NK-92 (cell line): ENCODE measurements around the gene DACH1.

Experiments used
- DNase-seq: peaks from one replicate; lab custom pipeline; 2025; ENCODE audit not compliant: unreplicated experiment; lab: John Stamatoyannopoulos, UW

Gene DACH1

DNA sequence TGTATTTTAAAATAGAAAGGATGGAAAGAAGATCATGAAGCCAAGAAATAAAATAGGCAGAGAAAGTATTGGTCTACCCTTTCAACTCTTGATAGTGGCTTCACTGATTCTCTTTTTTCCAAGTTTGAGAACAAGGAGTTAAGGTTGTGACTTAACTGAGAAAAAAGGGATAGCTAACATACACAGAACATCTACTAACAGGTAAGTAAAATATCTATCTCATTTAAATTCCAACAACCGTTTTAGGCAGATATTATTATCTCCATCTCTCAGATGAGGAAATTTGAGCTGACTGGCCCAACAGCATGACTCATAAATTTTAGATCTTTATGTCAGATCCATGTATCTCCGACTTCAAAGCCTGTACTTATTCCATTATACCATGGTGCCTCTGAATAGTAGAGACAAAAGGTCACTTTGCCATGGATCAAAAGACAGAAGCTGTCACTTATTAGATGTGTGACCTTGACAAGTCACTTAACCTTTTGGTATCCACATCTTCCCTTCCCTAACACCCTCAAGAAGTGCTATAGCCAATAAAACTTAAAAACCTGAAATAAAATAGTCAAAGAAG is 152.1 kb downstream of the DACH1 start:
- DNase-seq = no peak

DNA sequence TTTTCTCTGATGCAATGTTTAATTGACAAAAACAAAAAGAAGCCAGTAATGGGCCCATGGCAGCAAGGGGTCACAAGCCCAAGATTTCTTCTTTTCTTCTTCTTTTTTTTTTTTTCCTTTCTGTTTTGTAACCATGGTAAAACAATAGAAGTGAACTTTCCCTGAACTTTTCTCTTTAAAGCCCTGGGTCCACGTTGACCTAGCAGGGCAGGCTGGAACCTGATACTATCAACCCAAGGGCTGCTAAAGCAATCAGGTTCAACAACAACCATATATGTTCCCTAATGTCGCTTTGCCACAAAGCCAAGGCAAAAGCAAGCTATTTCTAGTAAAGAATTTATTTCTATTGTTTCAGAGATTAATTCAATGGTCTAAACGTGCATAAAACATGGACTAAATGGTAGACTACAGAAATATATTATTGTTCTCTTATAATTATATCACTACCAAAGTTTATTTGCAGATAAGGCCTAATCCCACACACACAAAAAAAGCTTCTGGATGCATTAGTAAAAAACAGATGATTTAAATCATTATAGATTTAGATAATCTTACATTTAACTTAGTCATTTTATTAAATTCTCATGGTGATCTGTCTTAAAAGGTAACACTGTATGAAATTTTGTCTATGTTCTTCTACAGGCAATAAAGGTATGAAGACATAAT is 153.9 kb downstream of the DACH1 start:
- no peak for DNase-seq

DNA sequence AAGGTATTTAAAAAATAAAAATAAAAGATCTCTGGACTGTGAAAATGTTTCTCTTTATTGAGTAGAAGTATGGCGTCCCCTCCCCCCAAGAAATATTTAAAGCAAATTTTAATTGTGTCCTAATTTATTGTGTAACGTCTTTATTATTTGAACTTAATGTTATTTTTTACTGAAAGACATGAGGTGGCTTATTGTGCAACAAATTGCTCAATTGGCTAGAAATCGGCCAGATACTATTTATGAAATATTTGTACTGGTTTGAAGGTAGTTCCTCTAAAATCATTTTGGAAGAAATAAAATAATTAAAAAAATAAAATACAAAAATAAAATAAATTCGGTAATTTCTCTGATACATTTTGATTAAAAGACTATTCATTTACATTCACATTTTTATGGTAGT is 162.3 kb downstream of the DACH1 start:
- DNase-seq = no peak

DNA sequence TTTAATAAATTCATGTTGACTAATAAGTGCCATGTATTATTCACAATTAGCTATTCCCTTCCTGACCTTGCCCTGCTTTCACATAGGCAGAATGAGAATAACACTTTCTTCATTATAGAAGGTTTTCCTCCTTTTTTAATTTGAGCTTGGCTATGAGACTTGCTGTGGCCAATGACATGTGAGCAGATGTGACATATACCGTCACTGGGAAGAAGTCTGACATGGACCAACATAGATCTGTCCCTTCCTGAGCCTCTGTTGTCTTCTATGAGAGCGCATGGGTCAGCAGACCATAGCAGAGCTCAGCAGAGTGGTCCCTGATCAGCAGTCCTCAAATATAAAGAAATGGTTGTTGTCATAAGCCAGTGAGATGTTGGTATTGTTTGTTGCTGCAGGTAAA is 163.9 kb downstream of the DACH1 start:
- no peak for DNase-seq

GRCh38 chr13:71702253-71702652 is 164.8 kb downstream of the DACH1 start:
- DNase-seq = no peak

DNA sequence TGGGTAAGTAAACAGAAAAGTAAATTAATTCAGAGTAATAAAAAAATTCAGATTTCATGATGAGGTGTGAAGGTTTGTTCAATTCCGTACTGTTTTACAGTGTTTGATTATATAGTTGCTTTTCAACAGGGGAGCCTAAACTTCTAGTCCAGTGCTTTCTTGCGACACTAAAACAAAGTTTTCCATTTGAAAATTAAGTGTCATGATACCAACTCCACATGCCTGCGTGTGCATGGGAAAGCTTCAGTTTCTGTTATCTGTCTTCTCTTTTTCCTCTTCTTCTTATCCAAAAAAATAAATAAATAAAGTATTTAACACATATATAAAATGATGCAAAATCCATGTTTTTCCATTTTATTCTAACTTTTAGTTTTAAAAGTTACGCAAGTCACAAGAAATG is 165.3 kb downstream of the DACH1 start:
- no peak for DNase-seq

DNA sequence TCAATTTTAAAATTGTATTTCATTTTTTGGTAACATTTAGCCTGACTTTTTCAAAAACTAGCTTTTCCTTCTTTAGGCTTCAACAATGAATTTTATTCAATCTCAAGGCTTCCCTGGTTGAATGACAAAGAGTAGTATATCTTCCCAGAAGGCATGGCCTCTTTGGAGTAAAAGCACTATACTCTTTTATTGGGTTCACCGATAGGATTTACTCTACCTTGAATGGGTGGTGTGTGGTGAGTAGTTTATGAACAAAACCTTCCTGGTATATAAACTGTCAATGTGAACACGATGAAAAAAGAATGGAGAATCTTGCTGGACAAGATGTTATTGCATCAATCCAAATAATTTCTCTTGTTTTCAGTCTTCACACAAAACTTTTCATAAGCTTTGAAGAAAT is 167.7 kb downstream of the DACH1 start:
- no peak for DNase-seq

GRCh38 chr13:71695662-71696061 is 171.3 kb downstream of the DACH1 start:
- DNase-seq = no peak

- DNase-seq = no peak
These were observed 181.9 kb downstream of the DACH1 start for GRCh38 chr13:71685072-71685471.

DNA sequence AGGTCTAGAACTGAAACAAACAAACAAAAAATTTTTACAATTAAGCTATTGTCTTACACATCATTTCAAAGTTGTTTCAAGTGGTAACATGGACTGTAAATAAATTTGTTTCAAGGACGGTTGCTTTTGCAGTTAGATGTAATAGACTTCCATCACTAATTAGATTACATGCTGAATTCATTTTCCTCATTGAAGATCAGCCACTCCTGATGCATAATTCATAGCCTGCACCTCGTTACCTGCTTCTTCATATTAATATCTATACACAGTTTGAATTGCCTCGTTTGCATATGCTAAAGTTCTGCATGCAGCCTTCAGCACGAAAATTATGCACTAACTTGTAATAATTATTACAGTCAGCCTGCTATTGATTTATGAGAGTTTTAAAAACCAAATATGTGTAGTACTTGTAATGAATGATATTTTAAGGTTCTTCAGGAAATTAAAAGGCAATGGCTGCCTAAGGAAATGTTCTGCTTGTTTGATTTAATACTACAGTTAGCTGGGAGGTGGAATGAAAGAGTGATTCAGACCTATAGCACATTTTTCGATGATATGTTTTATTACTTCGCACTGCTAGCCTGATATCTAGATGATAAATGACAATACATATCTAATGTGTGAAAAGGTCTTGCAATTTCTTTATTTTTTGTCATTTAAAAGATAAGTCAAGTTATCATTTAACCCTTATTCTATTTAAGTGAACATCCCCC is 184.9 kb downstream of the DACH1 start:
- DNase-seq = no peak

GRCh38 chr13:71677124-71677523 is 189.9 kb downstream of the DACH1 start:
- DNase-seq = no peak

DNA sequence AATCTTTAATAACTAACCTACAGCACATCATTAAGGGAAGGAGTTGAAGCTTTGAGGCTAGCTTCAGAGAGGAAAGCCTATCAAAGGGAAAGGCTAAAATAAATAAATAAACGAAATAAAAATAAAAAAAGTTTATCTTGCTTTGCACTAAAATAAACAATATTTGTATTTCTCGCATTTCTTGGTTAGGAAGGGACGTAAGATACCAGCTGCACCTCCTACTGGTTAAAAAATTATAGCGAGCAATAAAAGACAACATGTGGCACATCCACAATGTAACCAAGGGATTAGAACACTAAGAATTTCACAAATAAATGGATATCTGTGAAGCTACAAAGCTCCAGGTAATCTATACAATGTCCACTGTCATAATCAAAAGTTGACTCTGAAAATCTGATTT is 194.5 kb downstream of the DACH1 start:
- DNase-seq = no peak

DNA sequence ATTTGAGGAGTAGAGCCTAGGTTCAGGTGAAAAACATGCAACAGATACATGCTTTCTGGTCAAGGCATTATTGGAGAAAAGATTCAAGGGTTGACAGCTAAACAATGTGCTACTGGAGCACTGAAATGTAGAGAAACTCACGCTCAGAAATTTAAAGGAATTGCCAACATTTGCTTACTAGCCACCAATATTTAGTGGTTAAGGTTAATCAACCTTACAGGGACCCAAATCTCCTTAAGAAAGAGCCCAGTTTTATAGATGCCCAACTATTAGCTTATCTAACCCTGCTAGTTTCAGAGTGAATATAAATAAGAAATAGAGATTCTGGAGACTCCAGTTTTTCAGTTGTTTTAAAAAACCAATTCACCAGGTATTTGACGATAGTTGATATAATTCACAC is 203.6 kb downstream of the DACH1 start:
- DNase-seq = no peak

GRCh38 chr13:71661921-71662320 is 205.1 kb downstream of the DACH1 start:
- no peak for DNase-seq

GRCh38 chr13:71659404-71659803 is 207.6 kb downstream of the DACH1 start:
- no peak for DNase-seq

DNA sequence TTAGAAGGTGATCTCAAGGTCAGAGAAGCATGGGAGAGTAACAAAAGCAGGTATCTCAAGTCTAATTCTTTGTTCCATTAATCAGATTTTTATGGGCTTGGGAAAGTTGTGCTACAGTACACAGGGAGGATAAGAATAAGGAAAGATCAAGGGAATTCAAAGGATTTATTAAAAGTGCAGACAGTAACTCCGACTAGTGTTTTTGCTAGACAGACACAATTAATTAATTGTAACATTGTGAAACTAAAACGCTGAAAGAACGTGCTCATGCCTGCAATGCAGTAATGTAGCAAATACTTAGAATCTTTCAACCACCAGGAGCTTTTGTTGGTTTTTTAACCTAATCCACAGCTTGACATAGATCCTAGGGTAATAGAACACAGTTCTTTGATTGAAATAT is 221.5 kb downstream of the DACH1 start:
- DNase-seq = no peak

- DNase-seq = no peak
These were observed 222.4 kb downstream of the DACH1 start for GRCh38 chr13:71644579-71644978.

GRCh38 chr13:71643448-71643860 is 223.6 kb downstream of the DACH1 start:
- DNase-seq = no peak

GRCh38 chr13:71638751-71639150 is 228.3 kb downstream of the DACH1 start:
- no peak for DNase-seq

GRCh38 chr13:71634602-71635443 is 232.2 kb downstream of the DACH1 start:
- no peak for DNase-seq

DNA sequence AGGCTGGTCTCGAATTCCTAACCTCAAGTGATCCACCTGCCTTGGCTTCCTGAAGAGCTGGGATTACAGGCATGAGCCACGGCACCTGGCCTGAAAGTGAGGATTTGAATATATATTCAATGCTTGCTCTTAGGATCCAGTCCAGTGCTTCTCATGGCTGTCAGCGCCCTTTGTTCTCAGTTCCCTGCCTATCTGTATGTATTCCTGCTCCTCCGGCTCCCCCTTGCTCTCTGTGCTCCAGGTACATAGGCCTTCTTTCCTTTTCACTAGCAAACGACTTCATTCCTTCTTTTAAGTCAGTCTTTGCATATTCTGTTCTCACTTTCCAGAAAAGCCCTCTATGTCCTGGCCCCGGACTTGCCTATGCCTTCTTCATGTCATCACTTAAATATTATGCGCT is 232.8 kb downstream of the DACH1 start:
- no peak for DNase-seq

DNA sequence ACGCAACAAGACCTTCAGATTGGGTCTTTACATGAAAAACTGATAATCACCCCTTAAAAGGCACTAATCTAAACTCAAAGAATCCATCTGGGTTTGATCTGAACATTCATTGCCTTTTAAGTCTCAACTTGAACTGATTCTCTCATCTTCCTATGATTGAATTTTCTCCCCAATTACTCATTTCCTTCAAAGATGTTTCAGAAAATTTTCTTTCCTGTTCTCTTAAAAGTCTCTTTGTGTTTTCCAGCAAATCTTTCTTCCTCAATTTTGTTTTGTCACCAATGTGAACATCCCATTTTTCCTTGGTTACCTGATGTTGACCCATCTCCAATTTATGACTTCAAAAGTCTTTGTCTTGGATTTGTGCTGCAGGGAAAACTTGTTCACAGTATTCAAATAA is 234.3 kb downstream of the DACH1 start:
- DNase-seq = no peak
